Vagina (tissue), 2 donors: ENCODE results near the gene IL1R2.

Experiments
- CTCF ChIP-seq, 3 experiments: fragments of 450-650 bp in 2 of 3; fragments of 200-600 bp in 1 of 3; sonication (generic) in 1 of 3; IDR thresholded peaks; one replicate each; pipeline ENCODE4 v1.5.1; 2017 to 2019; ENCODE audit warnings: antibody characterized with exemption in 3 of 3, mild to moderate bottlenecking in 2 of 3, moderate library complexity in 2 of 3
- POLR2AphosphoS5 ChIP-seq, 2 donors: sonication (generic); formaldehyde crosslinking; IDR thresholded peaks; one replicate each; pipeline ENCODE4 v1.9.0; 2017; ENCODE audit warnings: antibody characterized with exemption in 2 of 2, mild to moderate bottlenecking in 2 of 2, low read depth in 1 of 2; ENCODE audit not compliant: insufficient read depth in 1 of 2

GRCh38 chr2:102033031-102033749 is 41.4 kb downstream of the IL1R2 start:
- TF ChIP-seq CTCF (IDR thresholded peaks at IDR 0.05), result peak in 1 of 3 experiments; percentile 17
- TF ChIP-seq POLR2AphosphoS5 (IDR thresholded peaks at IDR 0.05; ENCODE audit: insufficient read depth in 1 of 2, low read depth in 1 of 2), result peak in 1 of 2 donors; percentile 49
